Activated CD8-positive, alpha-beta memory T cell treated with anti-CD3 and anti-CD28 coated beads for 48 hours (primary cell): ENCODE results near the gene HOXB5.

Experiments
- DNase-seq, 3 experiments: peaks; one replicate each; pipeline ENCODE4 v3.0.0-alpha.2; 2020; ENCODE audit warnings: low read depth in 2 of 3, low spot score in 2 of 3

Gene HOXB5

DNA sequence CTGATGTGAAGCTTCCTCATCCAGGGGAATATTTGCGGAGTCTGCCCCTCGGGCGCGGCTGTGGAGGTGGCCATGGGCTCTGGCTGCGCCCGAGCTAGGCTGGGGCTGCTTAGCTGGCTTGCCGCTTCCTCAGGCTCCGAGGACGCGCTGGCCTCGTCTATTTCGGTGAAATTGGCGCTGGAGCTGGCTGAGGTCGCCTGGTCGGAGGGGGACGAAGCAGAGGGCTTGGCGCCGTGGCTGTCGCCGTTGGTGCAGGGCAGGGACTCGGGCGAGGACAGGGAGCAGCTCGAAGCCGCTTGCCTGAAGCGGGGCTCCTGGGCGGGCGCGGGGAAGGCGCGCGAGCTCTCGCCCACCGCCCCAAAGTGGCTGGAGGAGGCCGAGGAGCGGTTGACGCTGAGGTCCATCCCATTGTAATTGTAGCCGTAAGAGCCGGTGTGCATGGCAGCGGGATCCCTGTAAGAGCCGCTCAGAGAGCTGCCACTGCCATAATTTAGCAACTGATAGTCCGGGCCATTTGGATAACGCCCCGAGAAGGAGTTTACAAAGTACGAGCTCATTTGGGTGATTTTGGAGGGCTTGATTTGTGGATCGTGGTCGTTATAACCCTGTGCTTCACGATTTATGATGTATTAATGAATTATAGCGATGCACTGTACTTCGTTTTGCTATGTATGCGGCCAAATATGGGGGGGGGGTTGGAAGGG lies at the start of gene HOXB5:
Gene HOXB5, minus strand, starts transcription at position 654 of the 704 bp plus-strand sequence. Its CDS starts 97 bp downstream, at position 557.
- no peak for DNase-seq

DNA sequence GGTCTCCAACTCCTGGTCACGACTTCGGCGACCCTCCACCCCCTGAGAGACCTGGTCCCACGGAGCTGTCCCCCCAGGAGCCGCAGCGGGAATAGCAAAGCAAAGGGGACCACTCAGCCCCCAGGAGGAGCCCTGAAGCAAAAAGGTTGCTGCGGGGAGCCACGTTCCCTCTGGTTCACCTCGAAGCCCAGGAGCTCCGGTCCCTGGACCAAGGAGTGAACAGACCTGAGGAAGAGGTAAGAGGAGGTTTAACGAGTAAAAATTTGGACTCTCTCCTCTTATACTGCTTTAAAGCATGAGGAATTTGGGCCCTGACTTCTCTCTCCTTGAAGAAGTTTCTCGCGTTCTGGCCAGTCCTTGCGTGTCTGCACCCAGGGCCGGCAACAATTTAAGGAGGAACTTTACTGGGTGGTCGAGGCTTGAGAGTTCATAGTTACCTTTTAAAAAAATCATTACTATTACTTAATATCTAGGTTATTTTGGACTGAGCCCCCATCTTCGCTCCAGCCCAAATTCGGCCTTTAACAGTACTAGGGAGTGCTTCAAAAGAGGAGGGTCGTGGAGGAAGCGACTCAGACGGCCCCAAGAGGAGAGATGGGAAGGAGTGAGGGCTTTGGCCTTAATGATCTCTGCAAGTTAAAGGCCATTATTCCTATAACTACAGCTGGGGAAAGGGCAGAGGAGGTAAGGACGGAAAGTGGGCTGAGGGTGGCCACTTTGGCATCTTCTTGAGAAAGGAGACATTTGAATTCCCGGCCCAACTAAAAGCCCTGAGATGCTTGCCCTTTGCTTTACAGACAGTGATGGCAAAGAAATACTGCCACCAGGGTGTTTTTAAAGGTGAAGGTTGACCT lies 49.5 kb upstream of the HOXB5 start:
- no peak for DNase-seq

DNA sequence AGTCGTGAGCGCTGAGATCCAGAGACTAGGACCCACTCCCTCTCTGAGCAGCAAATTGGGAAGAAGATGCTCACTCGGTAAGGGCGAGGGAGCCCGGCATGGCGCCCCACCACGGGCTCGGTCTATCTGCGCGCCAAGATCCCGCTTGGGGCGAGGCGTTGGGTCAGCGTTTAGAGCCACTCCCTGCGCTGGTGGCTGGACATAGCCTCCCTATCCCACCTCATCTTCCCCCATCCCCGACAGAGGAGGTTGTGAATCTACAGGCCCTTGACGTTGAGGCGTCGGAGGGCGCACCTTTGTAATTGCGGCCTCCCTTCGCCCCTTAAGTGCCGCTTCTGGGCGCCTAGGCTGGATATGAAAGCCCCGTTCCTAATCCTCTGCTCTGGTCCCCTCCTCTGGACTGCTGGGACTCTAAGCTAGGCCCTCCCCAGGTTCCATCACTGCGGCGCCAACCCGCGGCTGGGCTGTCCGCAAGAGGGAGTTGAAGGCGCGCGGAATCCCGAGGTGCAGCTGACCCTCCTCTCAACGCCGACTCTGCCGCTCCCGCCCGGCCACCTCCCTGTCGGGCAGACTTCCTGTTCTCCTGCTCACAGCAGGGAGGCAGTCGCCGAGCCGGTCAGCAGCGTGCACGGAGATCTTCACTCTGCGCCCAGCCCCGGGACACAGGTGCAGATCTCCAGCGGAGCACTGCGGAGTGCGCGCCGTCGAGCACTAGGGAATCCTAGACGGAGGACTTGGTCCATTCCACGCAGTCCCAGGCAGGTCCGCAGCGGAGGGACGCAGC lies 48.7 kb upstream of the HOXB5 start:
- no peak for DNase-seq

DNA sequence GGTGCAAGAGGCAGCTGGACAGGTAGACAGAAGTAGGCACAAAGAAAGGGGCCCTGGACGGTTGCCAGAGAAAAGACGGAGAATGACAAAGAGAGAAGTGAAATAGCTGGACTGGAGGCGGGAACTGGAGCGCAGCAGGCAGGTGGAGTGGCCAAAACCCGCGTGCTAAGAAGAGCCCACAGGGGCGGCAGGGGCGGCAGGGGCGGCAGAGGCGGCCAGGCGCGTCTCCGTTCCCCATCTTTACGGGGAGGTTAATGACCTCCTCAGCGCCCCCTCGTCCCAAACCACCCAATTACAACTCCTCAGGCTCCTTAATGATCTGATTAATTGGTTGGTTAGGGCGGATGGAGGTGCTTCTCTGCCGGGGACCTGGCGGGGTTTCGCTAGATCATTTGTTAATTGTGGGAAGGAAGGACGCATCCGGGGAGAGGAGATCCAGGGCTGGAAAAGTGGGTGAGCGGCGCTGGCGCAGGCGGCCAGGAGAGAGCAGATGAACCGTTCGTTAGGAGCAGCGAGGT lies 48.0 kb upstream of the HOXB5 start:
- no peak for DNase-seq

DNA sequence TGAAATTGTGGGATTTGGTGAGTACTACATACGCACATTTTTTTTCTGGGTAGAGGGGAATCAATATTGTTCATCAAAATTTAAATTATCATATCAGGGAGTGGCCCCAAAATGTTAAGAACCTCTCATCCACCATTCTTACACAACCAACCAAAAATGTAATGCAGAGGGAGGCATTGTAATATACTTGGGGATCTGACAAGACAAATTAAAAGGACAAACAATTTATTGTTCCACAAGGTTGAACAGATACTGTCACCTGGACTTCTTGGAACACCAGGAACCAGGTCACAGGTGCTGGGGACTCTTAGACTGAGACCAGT lies 47.2 kb upstream of the HOXB5 start:
- DNase-seq = no peak

DNA sequence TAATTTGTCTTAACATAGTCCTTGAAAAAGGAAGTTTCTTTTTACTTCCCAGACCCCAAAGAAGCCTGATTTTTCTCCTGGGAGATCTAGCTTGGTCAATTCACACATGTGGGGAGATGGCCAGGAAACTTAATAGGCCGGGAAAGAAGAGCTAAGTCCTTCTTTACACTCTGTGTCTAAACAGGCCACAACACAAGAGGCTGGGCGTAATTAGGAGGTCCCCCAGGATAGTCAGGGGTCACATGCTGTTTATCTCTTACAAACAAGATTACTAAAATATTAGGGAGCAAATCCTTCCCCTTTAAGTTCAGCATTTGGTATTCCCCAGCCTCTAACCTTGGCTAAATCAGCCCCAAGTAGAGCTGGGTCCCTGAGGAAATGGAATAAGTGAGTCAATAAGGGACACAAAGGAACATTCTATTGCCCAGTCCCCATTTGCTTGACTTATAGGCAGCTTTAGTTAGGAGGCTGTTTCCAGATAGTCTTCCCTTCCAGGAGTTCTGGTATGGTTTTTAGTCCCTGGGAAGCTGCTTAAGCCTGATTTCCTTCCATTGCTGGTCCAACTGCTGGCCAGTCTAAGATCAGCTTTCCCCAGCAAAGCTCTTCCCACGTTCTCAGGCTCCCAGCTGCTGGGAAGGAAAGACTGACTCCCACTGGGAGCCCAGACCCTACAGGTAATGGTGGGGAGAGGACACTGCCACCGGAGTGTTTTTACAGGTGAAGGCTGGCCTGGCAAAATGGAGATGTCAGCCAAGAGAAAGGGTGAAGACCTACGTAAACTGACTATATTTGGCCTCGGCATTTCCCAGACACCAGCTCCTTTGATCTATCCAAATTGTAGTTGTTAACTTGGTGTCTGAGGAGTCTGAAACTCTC lies 46.6 kb upstream of the HOXB5 start:
- DNase-seq = no peak

DNA sequence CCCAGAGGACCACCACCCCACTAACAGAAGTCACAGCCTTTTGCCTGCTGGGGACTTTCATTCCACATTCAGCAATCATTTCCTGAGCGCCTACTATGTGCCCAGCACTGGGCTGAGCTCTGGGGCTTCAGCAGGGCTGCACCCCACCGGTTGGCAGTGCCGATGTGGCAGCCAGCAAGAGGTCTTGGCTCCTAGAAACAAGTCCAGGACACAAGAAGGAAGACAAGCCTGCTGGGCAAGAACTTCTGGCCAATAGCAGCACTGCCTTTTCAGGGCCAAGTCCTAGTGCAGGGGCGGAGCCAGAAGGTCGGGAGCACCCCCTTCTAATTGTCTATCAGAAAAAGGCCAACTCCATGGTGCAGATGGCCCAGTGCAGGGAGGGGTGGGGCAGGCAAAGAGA lies 45.6 kb upstream of the HOXB5 start:
- DNase-seq = no peak

DNA sequence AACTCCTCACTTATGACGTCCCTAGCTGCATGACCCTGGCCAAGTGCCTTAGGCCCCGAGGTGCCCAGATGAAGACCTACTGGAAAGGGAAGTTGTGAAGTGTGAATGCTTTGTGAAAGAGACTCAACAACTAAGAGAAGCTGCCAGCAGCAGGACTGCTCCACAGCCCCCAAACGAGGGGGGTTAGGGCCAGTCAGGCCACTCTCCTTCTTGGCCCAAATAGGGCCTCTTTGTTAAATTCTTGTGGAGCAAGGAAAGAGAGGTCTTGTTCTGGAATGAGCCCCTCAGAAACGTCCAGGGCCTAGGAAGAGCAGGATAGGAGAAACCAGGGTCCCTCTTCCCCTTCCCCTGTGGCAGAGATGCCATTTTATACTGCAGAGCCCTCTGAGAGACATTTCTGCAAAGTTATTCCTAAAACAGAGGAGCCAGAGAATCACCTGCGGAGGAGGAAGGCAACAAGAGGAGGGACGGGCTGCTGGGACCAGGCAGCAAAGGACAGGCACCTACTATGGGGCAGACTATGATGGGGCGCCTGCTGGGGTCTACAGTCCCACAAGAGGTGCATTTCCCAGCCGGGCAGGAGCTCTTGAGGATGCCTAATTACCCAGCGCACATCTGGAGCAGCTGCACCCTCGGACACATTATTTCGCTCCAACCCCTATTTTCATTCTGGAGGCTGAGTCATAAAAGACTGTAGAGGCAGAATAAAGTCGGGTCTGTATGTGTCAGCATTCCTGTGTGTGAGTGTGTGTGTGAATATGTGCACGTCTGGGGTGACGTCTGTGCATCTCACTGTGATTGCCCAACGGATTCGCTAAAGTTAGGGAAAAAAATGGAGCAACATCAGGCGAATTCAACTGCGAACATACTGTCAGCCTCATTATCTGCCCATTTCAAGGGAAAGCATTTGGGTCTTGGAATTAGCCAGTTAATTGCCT lies 44.0 kb upstream of the HOXB5 start:
- no peak for DNase-seq

DNA sequence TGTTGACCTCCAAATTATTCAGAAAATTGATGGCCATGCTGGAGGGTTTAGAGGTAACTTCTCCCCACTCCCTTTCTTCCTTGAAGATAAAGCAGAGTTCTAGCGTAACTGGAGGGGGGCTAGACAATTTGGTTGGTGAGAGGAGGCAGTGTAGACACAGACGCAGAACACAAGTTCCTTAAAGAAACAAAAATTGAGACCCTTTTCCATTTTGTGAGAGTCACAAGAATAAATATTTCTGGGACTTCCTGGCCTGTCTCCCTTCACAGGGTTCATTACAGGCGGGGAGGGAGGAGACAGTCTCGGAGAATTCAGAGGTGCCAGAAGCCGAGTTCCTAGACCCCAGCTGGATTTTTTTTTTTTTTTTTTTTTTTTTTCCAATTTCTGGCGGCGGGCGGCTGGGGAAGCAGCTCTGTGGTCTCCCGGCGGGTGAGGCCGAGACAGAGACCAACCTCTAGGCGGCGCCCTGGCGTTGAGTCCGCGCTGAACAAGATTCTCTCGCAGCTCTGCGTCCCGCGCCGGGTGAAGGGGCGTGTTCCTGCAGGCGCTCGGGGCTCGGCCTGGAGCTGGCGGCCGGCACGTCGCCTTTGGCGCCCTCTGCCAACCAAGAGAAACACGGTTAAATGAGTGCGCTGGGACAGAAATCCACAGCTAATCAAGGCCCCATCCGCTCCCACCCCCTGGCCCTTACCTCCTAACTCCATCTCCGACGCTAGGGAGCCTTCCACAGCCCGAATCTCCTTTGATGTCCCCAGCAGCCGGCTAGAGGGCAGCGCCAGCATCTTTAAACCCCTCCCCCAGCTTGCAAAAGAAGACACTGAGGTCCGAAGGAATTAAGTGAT lies 42.8 kb upstream of the HOXB5 start:
- DNase-seq = peak; percentile 71 to 74 (median 72)

DNA sequence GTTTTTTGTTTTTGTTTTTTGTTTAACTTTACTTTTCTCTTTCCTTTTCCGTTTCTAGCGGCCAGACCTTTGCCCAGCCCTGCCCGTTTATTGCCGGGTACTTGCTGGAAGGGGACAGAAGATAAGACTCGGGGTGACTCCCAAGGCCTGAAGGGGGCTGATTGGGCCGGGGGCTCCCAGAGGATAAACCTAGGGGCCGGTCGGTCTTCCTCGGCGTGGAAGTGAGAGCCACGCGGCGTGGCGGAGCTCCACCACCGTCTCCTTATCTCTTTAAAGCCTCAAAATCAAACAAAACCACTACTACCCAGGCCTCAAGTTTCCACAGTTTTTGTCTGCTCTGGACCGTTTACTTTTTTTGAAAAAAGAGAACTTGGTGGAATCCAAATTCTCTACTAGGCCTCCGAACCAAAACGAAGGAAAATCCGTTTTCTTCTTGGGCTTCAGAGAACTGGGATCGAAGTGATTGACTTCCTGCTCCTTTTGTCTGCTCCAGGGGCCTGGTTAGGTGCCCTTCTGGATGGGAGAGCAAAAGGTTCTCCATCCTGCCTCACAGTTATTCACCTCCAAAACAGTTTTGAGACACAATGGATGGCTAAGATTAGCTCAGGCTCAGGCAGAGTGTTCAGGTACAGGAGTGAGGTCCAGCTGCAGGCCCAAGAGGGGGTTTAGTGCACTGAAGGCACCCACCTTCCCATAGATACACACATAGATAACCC lies 41.1 kb upstream of the HOXB5 start:
- DNase-seq = no peak

DNA sequence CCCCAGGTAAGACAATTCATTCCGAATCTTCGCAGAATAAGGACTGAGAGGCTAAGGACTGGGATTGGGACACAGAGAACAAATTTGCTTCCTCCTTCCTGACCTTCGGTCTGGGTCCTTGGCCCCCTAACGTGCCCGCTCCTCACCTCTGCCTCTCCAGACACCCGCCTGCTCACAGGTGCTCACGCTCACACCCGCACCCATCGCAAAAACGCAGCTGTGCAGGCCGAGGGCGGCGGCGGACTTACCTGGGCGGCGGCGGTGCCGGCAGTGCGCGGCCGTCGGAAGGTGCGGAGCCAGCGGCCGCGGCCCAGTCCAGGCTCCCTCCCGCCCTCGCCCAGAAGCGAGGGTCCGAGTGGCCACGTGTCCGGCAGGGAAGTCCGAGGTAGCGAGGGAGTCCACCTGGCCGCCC lies 39.7 kb upstream of the HOXB5 start:
- no peak for DNase-seq

DNA sequence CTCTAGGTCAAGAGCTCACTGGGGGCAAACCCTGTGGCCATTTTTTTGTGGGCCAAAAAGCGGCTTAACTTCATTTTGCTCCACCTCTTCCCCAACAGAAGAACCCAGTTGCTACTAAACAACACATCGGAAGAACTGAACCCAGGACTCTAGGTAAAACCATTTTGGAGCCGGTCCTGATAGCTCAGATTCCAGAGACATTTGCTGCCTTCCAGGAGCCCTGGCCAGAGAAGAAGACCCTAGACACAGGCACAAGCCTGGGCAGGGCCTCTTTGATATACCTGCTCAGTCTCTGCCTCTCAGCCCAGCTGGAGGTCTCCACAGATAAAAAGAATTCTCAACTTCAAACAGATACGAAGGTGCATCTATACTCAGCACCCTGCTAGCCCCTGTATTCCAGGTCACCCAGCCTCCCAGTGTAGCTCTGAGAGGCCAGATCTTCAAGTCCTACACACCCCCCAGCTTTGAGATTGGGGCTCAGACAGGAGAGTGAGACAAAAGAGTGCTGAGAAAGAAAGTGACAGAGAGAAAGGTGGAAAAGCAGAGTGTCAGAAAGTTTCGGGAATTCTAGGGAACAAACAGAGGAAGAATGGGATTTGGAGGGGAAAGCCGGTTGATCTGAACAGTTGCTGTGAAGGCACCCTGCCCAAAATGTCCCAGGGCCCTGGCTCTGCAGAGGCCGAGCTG lies 39.1 kb upstream of the HOXB5 start:
- no peak for DNase-seq

DNA sequence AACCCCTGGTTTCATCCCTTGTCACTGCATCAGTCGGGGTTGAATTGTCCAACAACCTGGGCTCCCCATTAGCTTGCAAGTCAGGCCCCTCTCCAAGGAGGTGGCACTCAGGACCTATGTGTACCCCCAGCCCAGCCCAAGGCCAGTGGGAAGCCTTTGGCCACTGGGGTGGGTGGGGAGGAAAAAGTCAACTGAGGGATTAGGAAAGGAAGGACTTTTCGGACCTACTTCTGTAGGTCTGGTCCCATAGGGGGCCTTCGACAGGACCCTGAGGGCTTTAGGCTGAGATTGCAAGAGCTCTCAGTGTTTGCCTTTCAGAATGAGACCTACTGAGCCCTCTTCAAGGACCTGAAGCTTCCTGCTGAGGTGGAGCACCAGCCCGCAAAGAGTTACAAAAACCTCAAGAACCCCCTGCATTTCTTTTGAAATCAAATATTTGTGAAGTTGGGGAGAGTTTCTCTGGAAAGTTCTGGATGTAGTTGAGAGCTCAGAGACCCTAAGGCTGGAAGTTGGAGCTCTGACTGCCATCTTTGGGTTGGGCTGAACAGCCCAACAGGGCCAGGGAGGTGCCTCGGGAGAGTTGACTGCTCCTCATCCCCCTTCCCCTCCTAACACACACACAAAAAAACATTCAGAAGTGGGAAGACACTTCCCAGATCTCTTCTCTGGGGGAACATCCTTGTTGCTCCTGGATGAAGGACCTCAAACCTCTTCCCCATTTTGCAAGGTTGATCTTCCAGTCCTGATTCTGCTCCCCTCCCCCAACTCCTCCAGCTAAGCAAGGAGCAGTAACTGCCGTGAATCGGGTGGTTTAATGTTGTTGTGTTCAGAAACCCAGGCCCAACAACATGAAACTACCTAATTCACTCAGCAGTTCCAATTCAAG lies 38.4 kb upstream of the HOXB5 start:
- DNase-seq = no peak

DNA sequence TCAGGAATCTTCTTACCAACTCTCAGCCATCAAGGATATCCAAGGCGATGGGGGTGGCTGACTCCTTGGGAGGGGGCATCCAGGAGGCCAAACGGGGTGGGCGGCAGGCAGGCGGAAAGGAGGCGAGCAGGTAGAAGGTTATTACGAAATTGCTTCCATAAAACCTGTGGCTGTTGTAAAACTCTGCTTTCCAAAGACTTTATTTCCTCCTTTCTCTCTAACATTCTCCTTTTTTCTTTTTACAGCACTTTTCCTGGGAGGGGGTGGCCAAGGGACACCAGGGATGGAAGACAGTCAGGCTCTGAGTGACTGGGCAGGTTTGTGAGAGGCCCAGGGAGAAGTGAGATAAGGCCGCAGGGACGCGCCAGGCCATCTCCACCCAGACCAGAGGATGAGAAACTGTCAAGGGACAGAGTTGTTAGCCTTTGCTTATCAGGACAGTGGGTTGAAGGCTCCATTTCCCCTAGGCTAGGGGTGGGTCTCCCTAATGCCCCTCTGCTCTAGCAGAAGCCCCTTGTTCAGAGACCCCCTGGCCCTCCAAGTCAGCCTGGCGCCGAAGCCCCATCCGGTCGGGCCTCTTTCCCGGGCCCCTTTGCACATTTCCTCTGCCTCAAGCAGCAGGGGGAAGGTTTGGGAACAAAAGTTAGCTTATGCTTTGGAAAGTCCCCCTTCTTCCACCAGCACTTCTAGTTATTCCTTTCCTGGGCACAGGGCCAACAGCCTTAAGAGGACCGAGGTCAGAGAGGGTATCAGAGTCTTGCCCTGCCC lies 37.5 kb upstream of the HOXB5 start:
- DNase-seq = no peak

DNA sequence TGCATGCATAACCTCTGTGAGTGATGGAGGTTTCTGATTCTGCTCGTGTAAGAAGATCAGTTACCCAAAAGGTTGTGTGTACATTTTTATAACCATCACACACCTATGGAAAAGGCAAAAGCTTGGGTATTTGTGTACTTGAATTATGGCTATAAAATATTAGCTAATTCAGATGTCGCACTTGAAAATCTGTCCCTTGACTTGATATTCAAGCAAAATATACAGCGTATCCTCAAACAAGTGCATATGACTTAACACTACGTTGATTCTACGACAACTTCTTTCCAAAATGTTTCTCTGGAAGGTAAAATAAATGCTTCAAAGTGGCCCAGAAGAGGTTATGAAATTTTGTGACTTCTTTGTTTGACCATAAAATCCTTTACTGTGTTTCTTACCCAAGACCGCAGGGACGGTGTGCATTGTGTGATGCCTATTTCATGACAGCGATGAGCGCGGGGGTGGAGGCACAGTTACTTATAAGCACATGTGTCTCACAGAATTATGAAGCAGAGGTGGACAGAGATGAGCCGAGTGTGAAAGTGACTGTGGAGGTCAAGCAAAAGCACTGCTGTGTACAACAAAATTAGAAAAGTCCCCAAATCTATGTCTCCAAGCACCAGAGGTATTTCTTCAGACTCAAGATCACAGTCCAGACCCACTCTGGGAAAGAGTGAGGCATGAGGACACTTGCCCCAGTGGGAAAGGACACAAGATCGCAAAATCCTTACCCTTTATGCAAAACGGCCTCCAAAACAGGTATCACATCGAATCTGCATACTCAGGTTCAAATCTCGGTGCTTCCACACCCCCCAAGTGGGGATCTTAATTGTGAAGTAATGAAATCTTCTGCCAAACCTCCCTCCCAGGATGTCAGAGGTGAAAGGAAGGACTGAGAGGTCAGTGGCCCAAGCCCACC lies 36.7 kb upstream of the HOXB5 start:
- DNase-seq = no peak
